Activated CD8-positive, alpha-beta memory T cell treated with anti-CD3 and anti-CD28 coated beads for 24 hours (primary cell): Measurements from ENCODE around the gene UGT1A4.
"Not testable (repeated sequence)": the region's sequence is repeated elsewhere in the genome, so short reads cannot be mapped to it uniquely, and the experiment has no call there.

ENCODE experiments used
- DNase-seq: peaks from one replicate; pipeline ENCODE4 v3.0.0-alpha.2; 2020

The UGT1A4 gene

DNA sequence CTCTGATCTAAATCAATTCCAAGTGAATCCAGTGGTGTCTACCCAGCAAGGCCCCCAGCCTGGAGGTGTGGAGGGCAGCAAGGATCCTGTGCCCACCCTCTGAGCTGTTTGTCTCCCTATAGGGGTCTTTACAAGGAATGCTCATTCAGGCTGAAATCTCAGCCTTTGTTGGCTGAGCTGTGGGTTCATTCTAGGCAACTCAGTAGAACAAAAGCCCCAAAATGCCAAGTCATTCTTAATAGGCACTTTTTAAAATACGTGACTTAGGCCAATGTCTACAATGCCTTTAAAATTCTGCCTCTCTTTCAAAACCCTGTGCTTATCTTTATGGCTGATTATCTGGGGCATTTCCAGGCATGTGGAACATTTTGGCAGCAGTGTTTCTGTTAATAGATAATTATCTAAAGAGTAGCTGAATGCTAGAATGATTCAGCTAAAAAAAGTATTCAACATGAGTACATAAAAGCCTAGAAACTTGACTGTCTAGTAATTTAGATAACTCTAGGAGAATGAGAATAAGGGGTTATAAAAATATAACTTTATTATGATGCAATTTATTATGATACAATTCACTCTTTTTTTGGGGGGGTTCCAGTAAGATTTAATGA is 18.4 kb upstream of the UGT1A4 start:
- DNase-seq = no peak

DNA sequence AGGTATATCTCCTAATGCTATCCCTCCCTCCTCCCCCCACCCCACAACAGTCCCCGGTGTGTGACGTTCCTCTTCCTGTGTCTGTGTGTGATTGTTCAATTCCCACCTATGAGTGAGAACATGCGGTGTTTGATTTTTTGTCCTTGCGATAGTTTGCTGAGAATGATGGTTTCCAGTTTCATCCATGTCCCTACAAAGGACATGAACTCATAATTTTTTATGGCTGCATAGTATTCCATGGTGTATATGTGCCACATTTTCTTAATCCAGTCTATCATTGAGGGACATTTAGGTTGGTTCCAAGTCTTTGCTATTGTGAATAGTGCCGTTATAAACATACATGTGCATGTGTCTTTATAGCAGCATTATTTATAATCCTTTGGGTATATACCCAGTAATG is 17.7 kb upstream of the UGT1A4 start:
- DNase-seq = not testable (repeated sequence)

DNA sequence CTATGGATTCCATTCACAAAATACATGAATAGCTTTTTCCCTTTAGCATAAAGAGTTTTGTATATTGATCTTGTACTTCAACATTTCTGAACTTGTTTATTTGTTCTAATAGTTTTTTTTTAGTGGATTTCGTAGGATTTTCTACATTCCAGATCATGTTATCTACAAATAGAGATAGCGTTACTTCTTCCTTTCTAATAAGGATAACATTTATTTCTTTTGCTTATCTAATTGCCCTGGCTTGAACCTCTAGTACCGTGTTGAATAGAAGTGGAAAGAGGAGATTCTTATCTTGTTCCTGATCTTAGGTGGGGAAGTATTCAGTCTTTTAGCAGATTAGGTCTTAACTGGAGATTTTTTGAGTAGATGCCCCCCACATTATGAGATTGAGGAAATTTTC is 16.3 kb upstream of the UGT1A4 start:
- DNase-seq = no peak

DNA sequence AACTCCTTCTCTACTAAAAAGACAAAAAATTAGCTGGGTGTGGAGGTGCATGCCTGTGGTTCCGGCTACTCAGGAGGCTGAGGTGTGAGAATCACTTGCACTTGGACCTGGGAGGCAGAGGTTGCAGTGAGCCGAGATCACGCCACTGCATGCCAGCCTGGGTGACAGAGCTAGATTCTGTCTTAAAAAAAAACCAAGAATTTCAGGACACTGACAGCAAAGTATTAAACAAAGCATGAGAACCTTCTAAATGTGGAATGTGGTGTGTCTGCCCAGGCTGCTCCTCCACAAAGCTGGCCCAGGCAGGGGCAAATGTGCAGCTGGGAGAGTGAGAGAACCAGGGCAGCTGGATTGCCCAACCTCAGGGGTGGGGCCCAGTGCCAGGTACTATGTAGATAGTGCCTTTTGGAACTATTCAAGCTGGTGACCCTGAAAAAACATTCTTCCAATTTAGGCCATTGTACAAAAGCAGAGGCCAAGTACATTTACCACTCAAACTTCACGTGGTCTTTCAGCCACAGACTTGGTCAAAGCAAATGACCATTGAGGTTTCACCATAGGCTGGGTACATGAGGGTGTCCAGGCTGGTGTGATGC is 12.5 kb upstream of the UGT1A4 start:
- no peak for DNase-seq

DNA sequence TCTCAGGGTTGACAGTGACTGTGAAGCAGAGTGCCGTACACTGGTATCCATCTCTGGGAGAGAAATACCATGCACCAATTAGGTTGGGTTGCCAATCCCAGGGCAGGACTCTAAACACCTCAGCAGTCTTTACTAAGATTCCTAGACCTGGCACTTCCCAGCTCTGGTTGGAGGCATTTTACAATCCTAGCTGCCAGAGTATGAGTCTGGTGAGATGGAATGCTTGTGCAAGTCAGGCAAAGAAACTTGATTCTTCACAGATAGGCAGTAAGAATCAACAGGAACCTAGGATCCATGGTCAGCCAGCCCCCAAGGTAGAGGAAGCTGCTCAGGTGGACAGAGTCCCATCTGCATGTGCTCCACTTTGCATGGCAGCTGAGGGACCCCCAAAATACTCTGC is 11.8 kb upstream of the UGT1A4 start:
- no peak for DNase-seq

DNA sequence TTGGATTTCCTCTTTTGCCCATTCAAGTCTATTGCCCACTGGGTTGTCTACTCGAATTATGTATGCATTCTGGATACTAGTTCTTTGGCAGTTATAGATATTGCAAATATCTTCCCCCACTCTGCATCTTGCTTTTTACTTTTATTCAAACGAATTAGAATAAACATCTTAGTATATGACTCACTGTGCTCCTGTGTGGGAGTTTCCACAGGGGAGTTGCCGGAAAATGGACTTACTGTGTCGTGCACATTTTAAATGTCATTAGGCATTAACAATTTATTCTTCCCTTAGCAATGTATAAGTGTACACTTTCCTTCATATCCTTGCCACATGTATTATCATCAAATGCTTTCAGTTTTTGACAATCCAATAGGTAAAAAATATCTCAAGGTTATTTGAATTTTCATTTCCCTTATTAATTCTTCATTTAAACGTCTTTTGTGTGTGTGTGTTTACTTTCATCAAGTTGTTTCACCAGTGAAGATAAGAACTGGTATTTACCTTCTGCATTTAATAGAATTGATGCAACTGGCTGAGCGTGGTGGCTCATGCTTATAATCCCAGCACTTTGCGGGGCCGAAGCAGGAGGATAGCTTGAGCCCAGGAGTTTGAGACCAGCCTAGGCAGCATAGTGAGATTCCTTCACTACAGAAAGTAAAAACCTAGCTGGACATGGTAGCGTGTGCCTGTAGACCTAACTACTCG is 10.4 kb upstream of the UGT1A4 start:
- DNase-seq = no peak

DNA sequence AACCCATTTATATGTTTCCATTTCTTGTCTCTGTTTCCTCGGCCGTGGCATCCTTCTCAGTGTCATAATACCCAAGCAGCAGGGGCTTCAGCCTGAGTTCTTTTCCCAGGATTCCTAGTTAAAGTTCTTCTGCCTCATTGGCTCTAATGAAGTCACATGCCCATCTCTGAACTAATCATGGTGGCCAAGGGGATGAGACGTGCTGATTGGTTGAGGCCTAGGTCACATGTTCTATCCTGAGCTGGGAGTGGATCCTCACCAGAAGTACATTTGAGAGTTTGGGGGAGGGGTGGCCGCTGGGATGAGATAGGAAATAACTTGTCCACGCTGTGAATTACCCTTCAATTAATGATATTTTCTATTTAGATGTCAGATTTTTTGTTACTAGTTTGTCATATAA is 9.6 kb upstream of the UGT1A4 start:
- no peak for DNase-seq

DNA sequence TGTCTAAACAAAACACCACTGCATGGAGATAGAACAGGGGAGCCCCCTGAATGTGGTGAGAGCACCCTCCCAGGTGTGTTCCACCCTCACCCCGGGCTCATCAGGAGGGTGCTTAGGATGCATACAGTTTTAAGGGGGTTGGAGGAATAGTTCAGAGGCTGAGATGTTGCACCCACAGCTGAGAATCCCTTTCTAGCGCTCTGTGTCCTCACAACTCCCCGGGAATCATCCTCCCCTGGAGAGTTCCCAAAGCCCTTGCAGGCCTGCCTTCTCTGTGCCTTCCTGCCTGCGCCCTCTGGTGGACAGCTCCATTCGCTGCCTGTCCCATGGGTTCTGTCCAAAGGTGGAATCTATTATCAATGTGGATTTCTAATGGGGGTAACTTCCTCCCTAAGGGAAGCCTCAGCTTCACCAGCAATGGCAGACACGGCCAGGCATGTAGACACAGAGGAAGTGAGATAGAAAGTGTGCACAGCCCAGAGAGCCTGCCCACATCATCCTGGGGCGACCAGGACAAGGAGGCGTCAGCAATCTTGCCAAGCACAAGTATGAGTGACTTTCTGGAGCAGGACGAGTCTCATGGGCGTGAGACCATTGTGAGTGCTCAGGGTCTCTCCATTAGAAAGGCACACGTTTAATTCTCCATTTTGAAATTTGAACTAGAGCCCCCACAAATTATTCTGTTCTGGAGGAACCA is 7.1 kb upstream of the UGT1A4 start:
- peak; percentile 86 for DNase-seq

DNA sequence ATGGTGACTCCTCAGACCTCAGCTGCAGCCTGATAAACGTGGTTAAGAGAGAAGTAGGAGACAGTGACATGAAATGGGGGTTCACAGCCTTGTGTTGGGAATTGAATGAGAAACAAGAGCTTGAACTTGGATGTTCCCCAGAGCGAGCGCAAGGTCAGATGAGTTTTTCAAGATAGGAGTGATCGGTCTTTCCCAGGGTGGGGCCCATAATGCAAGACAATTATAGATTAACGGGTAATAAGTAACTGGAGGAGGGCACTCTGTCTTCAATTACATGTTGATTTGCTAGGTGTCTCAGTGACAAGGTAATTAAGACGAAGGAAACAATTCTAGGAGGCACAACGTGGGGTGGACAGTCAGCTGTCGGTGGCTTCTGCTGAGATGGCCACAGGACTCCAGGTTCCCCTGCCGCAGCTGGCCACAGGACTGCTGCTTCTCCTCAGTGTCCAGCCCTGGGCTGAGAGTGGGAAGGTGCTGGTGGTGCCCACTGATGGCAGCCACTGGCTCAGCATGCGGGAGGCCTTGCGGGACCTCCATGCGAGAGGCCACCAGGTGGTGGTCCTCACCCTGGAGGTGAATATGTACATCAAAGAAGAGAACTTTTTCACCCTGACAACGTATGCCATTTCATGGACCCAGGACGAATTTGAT is 5.8 kb upstream of the UGT1A4 start, which contains the start of gene UGT1A5:
Gene UGT1A5, plus strand, starts transcription at position 297 of the 651 bp plus-strand sequence. Its CDS starts 85 bp downstream, at position 382.
- DNase-seq = no peak

DNA sequence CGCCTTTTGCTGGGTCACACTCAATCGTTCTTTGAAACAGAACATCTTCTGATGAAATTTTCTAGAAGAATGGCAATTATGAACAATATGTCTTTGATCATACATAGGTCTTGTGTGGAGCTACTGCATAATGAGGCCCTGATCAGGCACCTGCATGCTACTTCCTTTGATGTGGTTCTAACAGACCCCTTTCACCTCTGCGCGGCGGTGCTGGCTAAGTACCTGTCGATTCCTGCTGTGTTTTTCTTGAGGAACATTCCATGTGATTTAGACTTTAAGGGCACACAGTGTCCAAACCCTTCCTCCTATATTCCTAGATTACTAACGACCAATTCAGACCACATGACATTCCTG is 5.3 kb upstream of the UGT1A4 start:
- DNase-seq = no peak

DNA sequence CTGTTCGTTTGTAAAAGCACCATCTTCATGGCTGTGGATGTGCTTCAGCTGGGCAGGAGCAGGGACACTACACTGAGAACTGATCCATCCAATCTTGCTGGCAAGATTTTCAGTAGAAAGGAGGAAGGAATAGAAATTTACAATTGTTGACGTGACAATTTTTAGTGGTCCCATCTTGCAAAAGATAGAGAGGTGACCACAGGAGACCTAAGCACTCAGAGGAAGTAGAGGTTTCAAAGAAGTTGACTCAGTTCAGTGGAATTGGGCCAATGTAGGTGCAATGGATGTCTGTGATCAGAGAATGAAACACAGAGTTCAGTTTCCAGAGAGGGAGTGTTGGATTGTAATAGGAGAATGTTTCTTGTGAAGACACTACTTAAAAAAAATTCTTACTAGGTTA is 4.4 kb upstream of the UGT1A4 start:
- DNase-seq = no peak

DNA sequence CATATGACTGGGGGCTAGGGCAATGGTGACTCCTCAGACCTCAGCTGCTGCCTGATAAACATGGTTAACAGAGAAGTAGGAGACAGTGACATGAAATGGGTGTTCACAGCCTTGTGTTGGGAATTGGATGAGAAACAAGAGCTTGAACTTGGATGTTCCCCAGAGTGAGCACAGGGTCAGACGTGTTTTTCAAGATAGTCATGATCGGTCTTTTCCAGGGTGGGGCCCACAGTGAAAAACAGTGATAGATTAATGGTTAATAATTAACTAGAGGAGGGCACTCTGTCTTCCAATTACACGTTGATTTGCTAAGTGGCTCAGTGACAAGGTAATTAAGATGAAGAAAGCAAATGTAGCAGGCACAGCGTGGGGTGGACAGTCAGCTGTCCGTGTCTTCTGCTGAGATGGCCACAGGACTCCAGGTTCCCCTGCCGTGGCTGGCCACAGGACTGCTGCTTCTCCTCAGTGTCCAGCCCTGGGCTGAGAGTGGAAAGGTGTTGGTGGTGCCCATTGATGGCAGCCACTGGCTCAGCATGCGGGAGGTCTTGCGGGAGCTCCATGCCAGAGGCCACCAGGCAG is 10.3 kb downstream of the UGT1A4 start, which contains the start of gene UGT1A3:
Gene UGT1A3, plus strand, starts transcription at position 320 of the 579 bp plus-strand sequence. Its CDS starts 85 bp downstream, at position 405.
- DNase-seq = no peak

DNA sequence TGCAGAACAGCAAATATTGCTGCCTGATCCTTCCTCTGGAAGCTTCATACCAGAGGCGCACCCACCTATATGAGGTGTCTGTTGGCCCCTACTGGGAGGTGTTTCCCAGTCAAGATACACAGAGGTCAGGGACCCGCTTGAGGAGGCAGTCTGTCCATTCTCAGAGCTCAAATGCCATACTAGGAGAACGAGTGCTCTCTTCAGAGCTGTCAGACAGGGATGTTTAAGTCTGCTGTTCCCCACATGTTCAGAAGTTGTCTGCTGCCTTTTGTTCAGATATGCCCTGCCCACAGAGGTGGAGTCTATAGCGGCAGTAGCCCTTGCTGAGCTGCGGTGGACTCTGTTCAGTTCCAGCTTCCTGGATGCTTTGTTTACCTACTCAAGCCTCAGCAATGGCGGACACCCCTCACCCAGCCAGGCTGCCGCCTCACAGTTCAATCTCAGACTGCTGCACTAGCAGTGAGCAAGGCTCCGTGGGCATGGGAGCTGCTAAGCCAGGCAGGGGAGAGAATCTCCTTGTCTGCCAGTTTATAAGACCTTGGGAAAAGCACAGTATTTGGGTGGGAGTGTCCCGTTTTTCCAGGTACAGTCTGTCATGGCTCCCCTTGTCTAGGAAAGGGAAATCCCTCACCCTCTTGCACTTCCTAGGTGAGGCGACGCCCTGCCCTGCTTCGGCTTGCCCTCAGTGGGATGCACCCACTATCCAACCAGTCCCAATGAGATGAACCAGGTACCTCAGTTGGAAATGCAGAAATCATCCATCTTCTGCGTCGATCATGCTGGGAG is 18.5 kb downstream of the UGT1A4 start:
- DNase-seq = not testable (repeated sequence)

DNA sequence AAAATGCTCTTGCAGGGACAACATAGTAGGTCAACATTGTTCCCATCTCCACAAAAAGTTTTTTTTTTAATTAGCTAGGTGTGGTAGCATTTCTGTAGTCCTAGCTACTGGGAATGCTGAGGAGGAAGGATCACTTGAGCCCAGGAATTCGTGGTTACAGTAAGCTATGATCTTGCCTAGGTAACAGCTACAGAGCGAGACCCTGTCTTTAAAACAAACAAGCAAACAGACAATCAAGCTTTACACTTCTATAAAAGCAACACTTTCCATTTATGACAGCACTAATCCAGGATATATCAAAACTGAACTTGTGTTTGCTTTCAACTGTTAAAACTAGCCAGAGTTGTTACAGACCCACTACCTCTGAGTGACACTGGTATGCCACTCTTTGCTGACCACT is 22.3 kb downstream of the UGT1A4 start:
- DNase-seq = no peak

DNA sequence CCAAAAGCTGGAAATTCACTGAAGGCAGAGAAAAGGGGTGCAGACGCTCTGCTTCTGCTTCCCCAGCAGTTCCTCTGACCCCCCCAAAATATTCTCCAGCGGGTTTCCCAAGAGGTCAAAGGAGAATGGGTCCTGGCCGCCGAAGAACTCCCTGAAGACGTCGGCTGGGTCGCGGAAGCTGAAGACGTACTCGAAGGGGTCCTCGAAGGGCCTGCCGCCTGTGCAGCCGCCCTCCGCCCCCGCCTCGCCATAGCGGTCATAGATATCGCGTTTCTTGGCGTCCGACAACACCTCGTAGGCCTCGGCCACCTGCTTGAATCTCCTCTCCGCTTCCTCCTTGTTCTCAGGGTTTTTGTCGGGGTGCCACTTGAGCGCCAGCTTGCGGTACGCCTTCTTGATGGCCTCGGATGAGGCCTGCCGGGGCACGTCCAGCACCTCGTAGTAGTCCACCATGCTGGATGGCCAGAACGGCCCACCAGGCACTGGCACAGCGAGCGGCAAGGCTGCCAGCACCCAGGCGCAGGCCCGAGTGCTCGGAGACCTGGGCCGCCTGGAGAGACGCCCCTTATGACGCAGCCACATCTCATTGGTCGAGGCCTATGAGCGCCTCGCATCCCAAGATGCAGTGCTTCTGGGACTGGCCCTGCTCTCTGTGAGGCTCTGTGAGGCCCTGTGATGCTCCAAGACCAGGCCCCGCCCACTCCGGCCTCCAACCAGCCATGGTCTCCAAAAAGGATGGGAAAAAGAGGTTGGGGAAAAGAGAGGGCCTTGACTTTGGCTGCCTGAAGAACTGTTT is 25.1 kb downstream of the UGT1A4 start:
- DNase-seq = no peak

DNA sequence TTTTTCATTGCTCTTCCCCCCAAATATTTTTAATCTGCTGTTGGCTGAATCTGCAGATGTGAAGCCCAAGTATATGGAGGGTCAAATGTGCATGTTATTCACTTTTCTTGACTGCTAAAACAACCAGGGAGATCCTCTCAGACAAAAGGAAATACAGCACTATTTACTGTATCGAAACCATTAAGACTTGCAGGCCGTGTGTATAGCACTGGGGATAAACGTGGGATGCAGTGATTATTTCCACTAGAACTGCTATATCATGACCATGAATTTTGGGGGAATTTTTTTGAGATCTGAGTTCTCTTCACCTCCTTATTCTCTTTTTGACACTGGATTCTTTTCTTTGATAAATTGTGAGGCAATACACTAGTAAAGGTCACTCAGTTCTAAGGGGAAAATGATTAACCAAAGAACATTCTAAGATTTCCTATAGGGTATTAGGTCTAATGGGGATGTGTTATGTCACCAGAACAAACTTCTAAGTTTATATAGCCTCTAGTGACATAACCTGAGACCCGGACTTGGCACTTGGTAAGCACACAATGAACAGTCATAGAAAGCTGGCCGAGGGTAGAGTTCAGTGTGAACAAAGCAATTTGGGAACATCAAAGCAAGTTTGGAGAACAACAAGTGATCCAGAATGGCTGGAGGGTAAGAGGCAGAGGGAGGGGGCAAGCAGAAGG is 26.7 kb downstream of the UGT1A4 start:
- DNase-seq = no peak

DNA sequence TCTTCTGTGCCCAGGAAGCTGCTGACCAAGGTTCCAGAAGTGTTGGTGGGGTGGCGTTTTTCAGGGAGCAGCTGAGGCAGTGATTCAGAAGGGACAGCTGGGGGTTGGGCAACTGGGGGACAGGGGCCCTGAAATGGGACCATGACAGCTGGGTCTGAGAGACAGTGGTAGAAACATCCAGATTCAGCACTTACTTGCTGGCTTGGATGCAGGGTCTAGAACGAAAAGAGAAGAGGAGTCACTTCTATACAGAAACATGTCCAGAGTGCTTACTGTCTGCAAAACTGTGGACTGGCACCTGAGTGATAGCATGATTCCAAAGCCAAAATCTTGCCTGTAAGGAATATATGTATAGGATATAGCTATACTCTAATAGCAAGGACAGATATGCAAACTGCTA is 27.3 kb downstream of the UGT1A4 start:
- DNase-seq = not testable (repeated sequence)

DNA sequence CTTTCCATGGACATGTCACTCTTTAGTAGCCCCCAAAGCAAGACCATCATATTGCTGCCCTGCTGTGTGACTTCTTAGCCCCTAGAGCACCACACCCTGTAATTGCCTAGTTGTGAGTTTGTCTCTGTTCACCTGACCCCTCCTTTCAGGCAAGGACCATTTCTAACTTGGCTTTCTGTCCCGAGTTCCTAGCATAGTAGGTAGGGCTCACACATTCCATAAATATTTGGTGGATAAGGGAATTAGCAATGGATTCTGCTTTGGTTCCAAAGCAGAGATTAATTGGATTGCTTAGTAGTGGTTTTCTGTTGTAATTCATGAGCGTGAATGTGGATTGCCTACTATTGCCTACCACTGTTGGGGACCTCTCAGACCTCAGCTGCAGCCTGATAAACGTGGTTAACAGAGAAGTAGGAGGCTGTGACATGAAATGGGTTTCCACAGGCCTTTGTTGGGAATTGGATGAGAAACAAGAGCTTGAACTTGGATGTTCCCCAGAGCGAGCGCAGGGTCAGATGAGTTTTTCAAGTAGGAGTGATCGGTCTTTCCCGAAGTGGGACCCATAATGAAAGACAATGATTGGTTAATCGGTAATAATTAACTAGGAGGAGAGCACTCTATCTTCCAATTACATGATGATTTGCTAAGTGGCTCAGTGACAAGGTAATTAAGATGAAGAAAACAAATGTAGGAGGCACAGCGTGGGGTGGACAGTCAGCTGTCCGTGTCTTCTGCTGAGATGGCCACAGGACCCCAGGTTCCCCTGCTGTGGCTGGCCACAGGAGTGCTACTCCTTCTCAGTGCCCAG is 28.1 kb downstream of the UGT1A4 start:
- DNase-seq = no peak

DNA sequence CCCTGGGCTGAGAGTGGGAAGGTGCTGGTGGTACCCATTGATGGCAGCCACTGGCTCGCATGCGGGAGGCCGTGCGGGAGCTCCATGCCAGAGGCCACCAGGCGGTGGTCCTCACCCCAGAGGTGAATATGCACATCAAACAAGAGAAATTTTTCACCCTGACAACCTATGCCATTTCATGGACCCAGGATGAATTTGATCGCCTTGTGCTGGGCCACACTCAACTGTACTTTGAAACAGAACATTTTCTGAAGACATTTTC is 28.7 kb downstream of the UGT1A4 start:
- no peak for DNase-seq

DNA sequence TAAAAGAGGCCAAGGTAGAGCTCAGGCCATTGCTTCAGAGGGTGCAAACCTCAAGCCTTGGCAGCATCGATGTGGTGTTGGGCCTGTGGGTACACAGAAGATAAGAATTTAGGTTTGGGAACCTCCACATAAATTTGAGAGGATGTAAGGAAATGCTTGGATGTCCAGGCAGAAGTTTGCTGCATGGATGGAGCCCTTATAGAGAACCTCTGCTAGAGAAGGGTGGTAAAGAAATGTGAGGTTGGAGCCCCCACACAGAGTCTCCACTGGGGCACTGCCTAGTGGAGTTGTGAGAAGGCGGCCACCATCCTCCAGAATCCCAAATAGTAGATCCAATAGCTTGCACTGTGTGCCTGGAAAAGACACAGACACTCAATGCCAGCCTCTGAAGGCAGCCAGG is 32.2 kb downstream of the UGT1A4 start:
- not testable (repeated sequence) for DNase-seq
